HFFc6 (cell line): ENCODE measurements around the gene IBSP. TPM values are rescaled to one million over a fixed set of nuclear protein-coding genes. Genes with fewer than 3 reads are reported as not detected.

Source experiments
- DNase-seq: peaks from one replicate; pipeline ENCODE4 v3.0.0-alpha.2; 2018
- H3K27ac Mint-ChIP-seq: 2 replicates; pipeline ENCODE4 v1.8.0; 2020; ENCODE audit warnings: mild to moderate bottlenecking, mixed read lengths
- H3K27me3 Mint-ChIP-seq: 2 replicates; pipeline ENCODE4 v1.8.0; 2021; ENCODE audit warnings: mild to moderate bottlenecking, moderate library complexity, mixed read lengths; ENCODE audit not compliant: insufficient read depth
- H3K36me3 Mint-ChIP-seq: 2 replicates; pipeline ENCODE4 v1.8.0; 2021; ENCODE audit warnings: low read depth, mixed read lengths
- H3K4me1 Mint-ChIP-seq: 2 replicates; pipeline ENCODE4 v1.8.0; 2020; ENCODE audit warnings: low read depth, mixed read lengths
- H3K4me3 Mint-ChIP-seq: 2 replicates; pipeline ENCODE4 v1.8.0; 2020; ENCODE audit warnings: mild to moderate bottlenecking, moderate library complexity, mixed read lengths
- H3K9me3 Mint-ChIP-seq: 2 replicates; pipeline ENCODE4 v1.8.0; 2020; ENCODE audit warnings: mild to moderate bottlenecking, mixed read lengths
- total RNA-seq, 6 experiments: library from RNA; stranded (reverse); fragmentation: NEBNext Ultra II Directional; extraction: Animal tissue kit (Norgen Biotek cat#: 25700); gene quantifications; 2 replicates in 1 of 6; 3 replicates in 5 of 6; pipeline ENCODE4 v1.2.3, GENCODE V29; 2021
- TF ChIP-seq, protein P1 (sequence below): fragments of 200-600 bp; sonication (generic); IDR thresholded peaks from 2 replicates; pipeline ENCODE4 v1.5.0; 2021; ENCODE audit warnings: antibody characterized with exemption, mild to moderate bottlenecking

Gene IBSP
- total RNA-seq, 6 experiments from 2014 or later, result not detected

GRCh38 chr4:87805971-87806370 lies 6.6 kb downstream of the IBSP start:
- TF ChIP-seq, protein P1, sequence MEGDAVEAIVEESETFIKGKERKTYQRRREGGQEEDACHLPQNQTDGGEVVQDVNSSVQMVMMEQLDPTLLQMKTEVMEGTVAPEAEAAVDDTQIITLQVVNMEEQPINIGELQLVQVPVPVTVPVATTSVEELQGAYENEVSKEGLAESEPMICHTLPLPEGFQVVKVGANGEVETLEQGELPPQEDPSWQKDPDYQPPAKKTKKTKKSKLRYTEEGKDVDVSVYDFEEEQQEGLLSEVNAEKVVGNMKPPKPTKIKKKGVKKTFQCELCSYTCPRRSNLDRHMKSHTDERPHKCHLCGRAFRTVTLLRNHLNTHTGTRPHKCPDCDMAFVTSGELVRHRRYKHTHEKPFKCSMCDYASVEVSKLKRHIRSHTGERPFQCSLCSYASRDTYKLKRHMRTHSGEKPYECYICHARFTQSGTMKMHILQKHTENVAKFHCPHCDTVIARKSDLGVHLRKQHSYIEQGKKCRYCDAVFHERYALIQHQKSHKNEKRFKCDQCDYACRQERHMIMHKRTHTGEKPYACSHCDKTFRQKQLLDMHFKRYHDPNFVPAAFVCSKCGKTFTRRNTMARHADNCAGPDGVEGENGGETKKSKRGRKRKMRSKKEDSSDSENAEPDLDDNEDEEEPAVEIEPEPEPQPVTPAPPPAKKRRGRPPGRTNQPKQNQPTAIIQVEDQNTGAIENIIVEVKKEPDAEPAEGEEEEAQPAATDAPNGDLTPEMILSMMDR, result no peak
- peak; percentile 38 for DNase-seq
- Mint-ChIP-seq H3K4me1 (peaks cover 27% of the 10 kb centered on the region), H3K27ac (peak overlapping the region; percentile 45), H3K4me3 (peak overlapping the region; percentile 40), H3K9me3 (no peaks in the 10 kb centered on the region), H3K36me3 (no peaks in the 10 kb centered on the region), H3K27me3 (no peaks in the 10 kb centered on the region)

DNA sequence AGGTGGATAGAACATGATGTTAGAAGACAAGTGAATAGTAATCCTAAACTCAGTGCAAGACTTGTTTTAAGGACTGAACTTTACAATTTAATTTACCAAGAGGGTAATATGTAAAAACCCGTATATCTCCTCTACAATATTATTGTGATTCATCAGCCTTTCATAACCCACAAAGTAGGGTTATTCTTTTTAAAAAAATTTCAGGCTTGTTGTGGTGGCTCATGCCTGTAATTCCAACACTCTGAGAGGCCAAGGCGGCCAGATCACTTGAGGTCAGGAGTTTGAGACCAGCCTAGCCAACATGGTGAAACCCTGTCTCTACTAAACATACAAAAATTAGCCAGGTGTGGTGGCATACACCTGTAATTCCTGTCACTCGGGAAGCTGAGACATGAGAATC lies 7.2 kb downstream of the IBSP start:
- Mint-ChIP-seq H3K27me3 (no peaks in the 10 kb centered on the region), H3K9me3 (no peaks in the 10 kb centered on the region), H3K4me3 (peak overlapping the region; percentile 40), H3K36me3 (no peaks in the 10 kb centered on the region), H3K27ac (peak overlapping the region; percentile 45), H3K4me1 (peaks cover 33% of the 10 kb centered on the region)
- DNase-seq, result peak; percentile 72
- TF ChIP-seq, protein P1, result no peak

DNA sequence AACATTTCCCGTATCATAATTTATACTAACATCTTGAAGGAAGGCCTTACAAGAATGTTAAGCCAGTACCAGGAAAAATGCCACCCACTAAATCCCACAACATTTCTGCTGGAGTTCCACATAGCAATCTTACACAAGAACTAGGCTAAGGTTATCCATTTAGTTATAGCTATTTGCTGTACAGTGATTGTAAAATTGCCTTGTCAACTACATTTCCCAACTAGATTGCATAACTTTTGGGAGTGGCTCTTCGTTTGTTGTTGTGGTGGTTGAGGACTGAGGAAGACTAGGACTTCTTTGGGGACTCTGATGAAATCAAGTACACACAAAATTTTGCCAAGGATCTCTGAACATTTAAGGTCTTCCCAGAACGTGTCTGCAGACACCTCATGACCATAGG lies 8.0 kb downstream of the IBSP start:
- no peak for DNase-seq
- Mint-ChIP-seq H3K4me1 (peaks cover 41% of the 10 kb centered on the region), H3K27me3 (no peaks in the 10 kb centered on the region), H3K4me3 (no peak overlapping the region), H3K36me3 (no peaks in the 10 kb centered on the region), H3K27ac (no peak overlapping the region; the same call in 1 of the 2 replicates), H3K9me3 (no peaks in the 10 kb centered on the region)
- TF ChIP-seq, protein P1, result no peak

GRCh38 chr4:87811977-87812376 lies 12.6 kb downstream of the IBSP start:
- 0 out of 2 replicates have a peak, but pooled peaks cover 3% of the 10 kb centered on the region for H3K9me3 Mint-ChIP-seq
- H3K27me3 Mint-ChIP-seq, result no peaks in the 10 kb centered on the region
- TF ChIP-seq, protein P1, result no peak
- peaks cover 26% of the 10 kb centered on the region for H3K4me1 Mint-ChIP-seq
- H3K4me3 Mint-ChIP-seq, result no peak overlapping the region; the same call in 1 of the 2 replicates
- no peak overlapping the region for H3K27ac Mint-ChIP-seq
- peaks cover 5% of the 10 kb centered on the region; the same call in 1 of the 2 replicates for H3K36me3 Mint-ChIP-seq
- DNase-seq, result peak; percentile 25

GRCh38 chr4:87819281-87819919 lies 20.0 kb downstream of the IBSP start:
- DNase-seq, result peak; percentile 83
- peaks cover 3% of the 10 kb centered on the region; the same call in 1 of the 2 replicates for H3K9me3 Mint-ChIP-seq
- TF ChIP-seq, protein P1, result no peak
- H3K4me3 Mint-ChIP-seq, result peak overlapping the region; percentile 40; the same call in 1 of the 2 replicates
- H3K27me3 Mint-ChIP-seq, result peaks cover 2% of the 10 kb centered on the region; the same call in 1 of the 2 replicates
- H3K27ac Mint-ChIP-seq, result peak overlapping the region; percentile 98
- peaks cover 14% of the 10 kb centered on the region for H3K36me3 Mint-ChIP-seq
- H3K4me1 Mint-ChIP-seq, result peaks cover 54% of the 10 kb centered on the region
